Adrenal gland (tissue), 12 donors: ENCODE data around the gene TENM4. TPM values are rescaled to one million over a fixed set of nuclear protein-coding genes. Genes with fewer than 3 reads are reported as not detected.
"Not testable (repeated sequence)": the region's sequence is repeated elsewhere in the genome, so short reads cannot be mapped to it uniquely, and the experiment has no call there.

Experiments used
- DNase-seq, 7 donors: peaks; one replicate each; pipeline ENCODE4 v3.0.0-alpha.2; 2019 to 2020
- H3K27ac ChIP-seq, 5 donors: fragments of 200-600 bp; sonication (generic) in 4 of 5; 1 replicate in 3 of 5; 2 replicates in 2 of 5; pipeline versions ENCODE4 v1.5.1 to v1.8.0; 2016 to 2020; ENCODE audit warnings: mild to moderate bottlenecking in 1 of 5
- H3K27me3 ChIP-seq: fragments of 200-600 bp; 2 replicates; pipeline ENCODE4 v1.8.0; 2021
- H3K36me3 ChIP-seq, 2 donors: fragments of 200-600 bp; replicated peaks in 1 of 2; 1 replicate in 1 of 2; 2 replicates in 1 of 2; pipeline versions ENCODE4 v1.5.1 to v1.8.0; 2018 to 2022
- H3K4me1 ChIP-seq, 2 donors: fragments of 200-600 bp; replicated peaks in 1 of 2; 1 replicate in 1 of 2; 2 replicates in 1 of 2; pipeline versions ENCODE4 v1.5.1 to v1.8.0; 2018 to 2021
- H3K4me3 ChIP-seq, 4 donors: fragments of 200-600 bp; sonication (generic) in 3 of 4; one replicate each; pipeline ENCODE4 v1.5.1; 2016 to 2018
- H3K9me3 ChIP-seq, 3 donors: fragments of 200-600 bp; sonication (generic) in 1 of 3; replicated peaks in 1 of 3; 1 replicate in 2 of 3; 2 replicates in 1 of 3; pipeline versions ENCODE4 v1.5.1 to v1.8.0; 2016 to 2021
- CTCF ChIP-seq, 6 experiments: fragments of 450-650 bp in 4 of 6; fragments of 200-600 bp in 2 of 6; sonication (generic) in 1 of 6; IDR thresholded peaks; 1 replicate in 5 of 6; 2 replicates in 1 of 6; pipeline versions ENCODE4 v1.5.1 to v1.8.0; 2016 to 2021; ENCODE audit warnings: antibody characterized with exemption in 6 of 6, mild to moderate bottlenecking in 2 of 6, moderate library complexity in 1 of 6
- POLR2A ChIP-seq, 2 donors: fragments of 450-650 bp; IDR thresholded peaks; one replicate each; pipeline ENCODE4 v1.6.1; 2017; ENCODE audit warnings: antibody characterized with exemption in 2 of 2, mild to moderate bottlenecking in 2 of 2, moderate library complexity in 1 of 2
- WGBS, 4 donors: extraction: QIAGEN DNeasy Blood & Tissue Kit in 2 of 4; methylation state at CpG; one replicate each; pipeline versions ENCODE4 v1.1.5 to v1.1.7; 2013 to 2017; 5-methylcytosine and 5-hydroxymethylcytosine counted together
- intact Hi-C, 2 donors: fragments of 100-400 bp; cut with DNase I; formaldehyde crosslinking; loops; one replicate each; pipeline versions ENCODE4 v1.14.1 to v1.15.0; 2022 to 2023
- polyA plus RNA-seq, 3 donors: library from polyadenylated mRNA; stranded (reverse); fragments of 200-250 nt in 2 of 3; fragments of 350-450 nt in 1 of 3; fragmentation: Illumina TruSeq in 1 of 3; extraction: RNeasy Lipid Tissue Mini Kit (QIAGEN cat#74804) in 1 of 3; gene quantifications; one replicate each; pipeline ENCODE4 v1.2.3, GENCODE V29; 2013 to 2014
- total RNA-seq, 9 donors: library from RNA; depleted of rRNA in 4 of 9; stranded (reverse); fragments of >200 nt in 4 of 9; fragments of 120-200 nt in 1 of 9; fragmentation: NEBNext Ultra II Directional in 1 of 9; extraction: Animal tissue kit (Norgen Biotek cat#: 25700) in 1 of 9; gene quantifications; one replicate each; pipeline versions ENCODE4 v1.1.0 to v1.2.4, GENCODE V29; 2013 to 2023
- donor health status: healthy with polysubstance abuse.
- donor health status: Bipolar disorder and iron deficiency.
- donor health status: DM: yes; HTN: yes; CAD: no.
- donor health status: DM: no; HTN: no; CAD: no.
- donor health status: DM: no; HTN: no; CAD: no.
- donor health status: DM: yes; HTN: yes; CAD: no.

The TENM4 gene
- total and polyA plus RNA-seq, 12 donors: 0.74 to 24.9 (median 6.7) TPM

- TF ChIP-seq CTCF (IDR thresholded peaks at IDR 0.05) (no peak), POLR2A (IDR thresholded peaks at IDR 0.05) (no peak)
- Histone ChIP-seq H3K4me3 (no peak overlapping the region), H3K9me3 (no peaks in the 10 kb centered on the region), H3K4me1 (no peaks in the 10 kb centered on the region), H3K27ac (no peak overlapping the region), H3K36me3 (no peaks in the 10 kb centered on the region), H3K27me3 (no peaks in the 10 kb centered on the region)
- no peak for DNase-seq
- intact Hi-C loops: no loop called here
- WGBS, 4 donors: 81 to 93% (median 91%) methylated on average over 2 to 4 of the region's 4 CpGs
Measured at GRCh38 chr11:79196950-79197349, 243.9 kb downstream of the TENM4 start.

DNA sequence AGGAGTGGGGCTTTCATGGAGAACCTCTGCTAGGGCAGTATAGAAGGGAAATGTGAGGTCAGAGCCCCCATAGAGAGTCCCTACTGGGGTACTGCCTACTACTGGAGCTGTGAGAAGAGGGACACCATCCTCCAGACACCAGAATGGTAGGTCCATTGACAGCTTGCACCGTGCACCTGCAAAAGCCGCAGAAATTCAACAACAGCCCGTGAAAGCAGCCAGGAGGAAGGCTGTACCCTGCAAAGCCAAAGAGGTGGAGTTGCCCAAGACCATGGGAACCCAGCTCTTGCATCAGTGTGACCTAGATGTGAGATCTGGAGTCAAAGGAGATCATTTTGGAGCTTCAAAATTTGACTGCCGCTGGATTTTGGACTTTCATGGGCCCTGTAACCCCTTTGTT lies 245.6 kb downstream of the TENM4 start:
- H3K36me3 ChIP-seq: no peaks in the 10 kb centered on the region
- intact Hi-C loops: no loop called here
- H3K4me1 ChIP-seq: no peaks in the 10 kb centered on the region
- H3K27ac ChIP-seq: no peak overlapping the region
- whole genome bisulfite sequencing, 4 donors: 95 to 99% (median 97%) methylated on average over 4 of the region's 4 CpGs
- no peaks in the 10 kb centered on the region for H3K27me3 ChIP-seq
- TF ChIP-seq POLR2A (IDR thresholded peaks at IDR 0.05): no peak
- TF ChIP-seq CTCF (IDR thresholded peaks at IDR 0.05): no peak
- DNase-seq: no peak
- no peak overlapping the region for H3K4me3 ChIP-seq
- no peaks in the 10 kb centered on the region for H3K9me3 ChIP-seq

DNA sequence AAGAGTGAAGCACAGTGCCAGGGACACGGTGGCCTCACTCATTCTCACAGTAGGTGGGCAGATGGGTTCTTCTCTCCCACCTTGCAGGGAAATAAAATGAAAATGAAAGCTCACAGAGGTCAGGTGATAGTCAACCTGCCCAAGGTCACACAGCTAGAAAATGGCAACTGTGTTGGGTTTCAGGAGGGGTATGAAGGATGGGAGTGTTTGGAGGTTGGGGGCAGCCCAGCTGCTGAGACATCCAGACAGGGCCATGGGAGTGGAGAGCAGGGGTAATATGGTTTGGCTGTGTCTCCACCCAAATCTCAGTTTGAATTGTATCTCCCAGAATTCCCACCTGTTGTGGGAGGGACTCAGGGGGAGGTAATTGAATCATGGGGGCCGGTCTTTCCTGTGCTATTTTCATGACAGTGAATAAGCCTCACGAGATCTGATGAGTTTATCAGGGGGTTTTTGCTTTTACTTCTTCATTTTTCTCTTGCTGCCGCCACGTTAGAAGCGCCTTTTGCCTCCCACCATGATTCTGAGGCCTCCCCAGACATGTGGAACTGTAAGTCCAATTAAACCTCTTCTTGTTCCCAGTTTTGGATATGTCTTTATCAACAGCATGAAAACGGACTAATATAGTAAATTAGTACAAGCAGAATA lies 247.0 kb downstream of the TENM4 start:
- Histone ChIP-seq H3K9me3 (no peaks in the 10 kb centered on the region), H3K27me3 (no peaks in the 10 kb centered on the region), H3K4me3 (no peak overlapping the region), H3K36me3 (no peaks in the 10 kb centered on the region), H3K4me1 (no peaks in the 10 kb centered on the region), H3K27ac (no peak overlapping the region)
- intact Hi-C loops: no loop called here
- DNase-seq: no peak
- WGBS, 4 donors: 86 to 90% (median 87%) methylated on average over 7 of the region's 7 CpGs
- TF ChIP-seq POLR2A (IDR thresholded peaks at IDR 0.05): no peak
- no peak for TF ChIP-seq CTCF (IDR thresholded peaks at IDR 0.05)

GRCh38 chr11:79192836-79193235 lies 248.0 kb downstream of the TENM4 start:
- H3K4me1 ChIP-seq: no peaks in the 10 kb centered on the region
- intact Hi-C loops: no loop called here
- TF ChIP-seq POLR2A (IDR thresholded peaks at IDR 0.05): no peak
- no peak for DNase-seq
- H3K9me3 ChIP-seq: no peaks in the 10 kb centered on the region
- H3K27me3 ChIP-seq: no peaks in the 10 kb centered on the region
- H3K27ac ChIP-seq: no peak overlapping the region
- no peaks in the 10 kb centered on the region for H3K36me3 ChIP-seq
- 53 to 86% (median 79%) methylated on average over 2 of the region's 2 CpGs for WGBS, 4 donors
- H3K4me3 ChIP-seq: no peak overlapping the region

- H3K4me1 ChIP-seq, H3K27me3 ChIP-seq, H3K27ac ChIP-seq, H3K36me3 ChIP-seq, intact Hi-C loops, DNase-seq, H3K4me3 ChIP-seq, H3K9me3 ChIP-seq: not testable (repeated sequence)
- 95 to 98% methylated on average over 23 to 29 of the region's 29 CpGs; no CpG with 5 or more reads in 2 of the 4 donors for WGBS, 4 donors
Measured at GRCh38 chr11:79191716-79192115, 249.1 kb downstream of the TENM4 start.

GRCh38 chr11:79190553-79190952 lies 250.3 kb downstream of the TENM4 start:
- H3K9me3 ChIP-seq, DNase-seq, intact Hi-C loops, H3K27ac ChIP-seq, H3K36me3 ChIP-seq, H3K4me1 ChIP-seq, H3K4me3 ChIP-seq, H3K27me3 ChIP-seq: not testable (repeated sequence)
- WGBS, 4 donors: 89 to 96% (median 93%) methylated on average over 3 to 8 of the region's 10 CpGs
